Stimulated activated CD4-positive, alpha-beta T cell treated with anti-CD3 and anti-CD28 coated beads, Interleukin-1b, Interleukin-23, amount 100 ng/mL, for 48 hours (primary cell): ENCODE results near the gene HIPK3.
"Not testable (repeated sequence)": the region's sequence is repeated elsewhere in the genome, so short reads cannot be mapped to it uniquely, and the experiment has no call there.

Source experiments
- DNase-seq: peaks from one replicate; pipeline ENCODE4 v3.0.0-alpha.2; 2020

Gene HIPK3

GRCh38 chr11:33259869-33260268 is 2.7 kb downstream of the HIPK3 start:
- no peak for DNase-seq

- not testable (repeated sequence) for DNase-seq
Measured at GRCh38 chr11:33261350-33261749, 4.2 kb downstream of the HIPK3 start.

- no peak for DNase-seq
Measured at GRCh38 chr11:33262011-33262645, 4.9 kb downstream of the HIPK3 start.

GRCh38 chr11:33263549-33263948 is 6.4 kb downstream of the HIPK3 start:
- no peak for DNase-seq

GRCh38 chr11:33264926-33265325 is 7.7 kb downstream of the HIPK3 start:
- no peak for DNase-seq

GRCh38 chr11:33266393-33267215 is 9.4 kb downstream of the HIPK3 start:
- DNase-seq, result no peak

- DNase-seq, result no peak
Measured at GRCh38 chr11:33268945-33269540, 11.9 kb downstream of the HIPK3 start.

- DNase-seq, result no peak
Measured at GRCh38 chr11:33269822-33270221, 12.6 kb downstream of the HIPK3 start.

- no peak for DNase-seq
Measured at GRCh38 chr11:33271059-33271458, 13.9 kb downstream of the HIPK3 start.

- no peak for DNase-seq
Measured at GRCh38 chr11:33272338-33273107, 15.3 kb downstream of the HIPK3 start.

- no peak for DNase-seq
Measured at GRCh38 chr11:33273656-33274055, 16.5 kb downstream of the HIPK3 start.

- no peak for DNase-seq
Measured at GRCh38 chr11:33280411-33280810, 23.2 kb downstream of the HIPK3 start.

- DNase-seq, result no peak
Measured at GRCh38 chr11:33281758-33282157, 24.6 kb downstream of the HIPK3 start.

GRCh38 chr11:33284818-33285217 is 27.6 kb downstream of the HIPK3 start:
- no peak for DNase-seq

- DNase-seq, result no peak
Measured at GRCh38 chr11:33290319-33290718, 33.1 kb downstream of the HIPK3 start.

- DNase-seq, result no peak
Measured at GRCh38 chr11:33291004-33291777, 34.0 kb downstream of the HIPK3 start.

GRCh38 chr11:33292311-33292710 is 35.1 kb downstream of the HIPK3 start:
- DNase-seq, result no peak

GRCh38 chr11:33294224-33294623 is 37.0 kb downstream of the HIPK3 start:
- DNase-seq, result no peak

GRCh38 chr11:33294797-33295196 is 37.6 kb downstream of the HIPK3 start:
- DNase-seq, result no peak

GRCh38 chr11:33296695-33297094 is 39.5 kb downstream of the HIPK3 start:
- DNase-seq, result no peak

- DNase-seq, result no peak
Measured at GRCh38 chr11:33303541-33303940, 46.4 kb downstream of the HIPK3 start.

GRCh38 chr11:33306821-33307220 is 49.6 kb downstream of the HIPK3 start:
- not testable (repeated sequence) for DNase-seq
